ENCODE measurements around the gene MED14. TPM values are rescaled to one million over a fixed set of nuclear protein-coding genes. Genes with fewer than 3 reads are reported as not detected.

Gene MED14
- total RNA-seq, 1 donor from 2014 or later: 52.7 TPM

- Mint-ChIP-seq H3K27ac (ENCODE audit: unreplicated experiment) (no peak overlapping the region), H3K36me3 (ENCODE audit: low read depth) (peaks cover 22% of the 10 kb centered on the region)
These were observed 34.6 kb downstream of the MED14 start for GRCh38 chrX:40700640-40701342.

DNA sequence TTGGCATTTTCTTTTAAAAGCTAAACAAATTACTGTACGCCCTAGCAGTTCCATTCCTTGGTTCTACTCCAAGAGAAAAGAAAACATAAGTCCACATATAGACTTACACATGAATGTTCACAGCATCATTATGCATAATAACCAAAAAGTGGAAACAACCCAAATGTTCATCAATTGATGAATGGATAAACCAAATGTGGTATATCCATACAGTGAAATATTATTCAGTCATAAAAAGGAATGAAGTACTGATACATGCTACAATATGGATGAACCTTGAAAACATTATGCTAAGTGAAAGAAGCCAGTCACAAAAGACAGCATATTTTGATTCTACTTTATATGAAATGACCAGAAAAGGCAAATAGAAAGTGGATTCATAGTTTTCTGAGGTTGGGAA lies 36.5 kb downstream of the MED14 start:
- Mint-ChIP-seq H3K4me3 (no peak overlapping the region), H3K9me3 (no peaks in the 10 kb centered on the region), H3K27me3 (ENCODE audit: low read depth) (no peaks in the 10 kb centered on the region), H3K4me1 (no peaks in the 10 kb centered on the region), H3K27ac (ENCODE audit: unreplicated experiment) (no peak overlapping the region), H3K36me3 (ENCODE audit: low read depth) (peaks cover 28% of the 10 kb centered on the region)
- TF ChIP-seq, protein P1, sequence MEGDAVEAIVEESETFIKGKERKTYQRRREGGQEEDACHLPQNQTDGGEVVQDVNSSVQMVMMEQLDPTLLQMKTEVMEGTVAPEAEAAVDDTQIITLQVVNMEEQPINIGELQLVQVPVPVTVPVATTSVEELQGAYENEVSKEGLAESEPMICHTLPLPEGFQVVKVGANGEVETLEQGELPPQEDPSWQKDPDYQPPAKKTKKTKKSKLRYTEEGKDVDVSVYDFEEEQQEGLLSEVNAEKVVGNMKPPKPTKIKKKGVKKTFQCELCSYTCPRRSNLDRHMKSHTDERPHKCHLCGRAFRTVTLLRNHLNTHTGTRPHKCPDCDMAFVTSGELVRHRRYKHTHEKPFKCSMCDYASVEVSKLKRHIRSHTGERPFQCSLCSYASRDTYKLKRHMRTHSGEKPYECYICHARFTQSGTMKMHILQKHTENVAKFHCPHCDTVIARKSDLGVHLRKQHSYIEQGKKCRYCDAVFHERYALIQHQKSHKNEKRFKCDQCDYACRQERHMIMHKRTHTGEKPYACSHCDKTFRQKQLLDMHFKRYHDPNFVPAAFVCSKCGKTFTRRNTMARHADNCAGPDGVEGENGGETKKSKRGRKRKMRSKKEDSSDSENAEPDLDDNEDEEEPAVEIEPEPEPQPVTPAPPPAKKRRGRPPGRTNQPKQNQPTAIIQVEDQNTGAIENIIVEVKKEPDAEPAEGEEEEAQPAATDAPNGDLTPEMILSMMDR (conservative IDR thresholded peaks at IDR 0.05): no peak
- no peak for DNase-seq (ENCODE audit: low read depth, low spot score)

More at GRCh38 chrX:40700640-40701342, 34.6 kb downstream of the MED14 start:
- no peaks in the 10 kb centered on the region for H3K9me3 Mint-ChIP-seq
- H3K27me3 Mint-ChIP-seq (ENCODE audit: low read depth): no peaks in the 10 kb centered on the region
- no peaks in the 10 kb centered on the region for H3K4me1 Mint-ChIP-seq
- TF ChIP-seq, protein P1 (conservative IDR thresholded peaks at IDR 0.05): no peak
- no peak overlapping the region for H3K4me3 Mint-ChIP-seq
- DNase-seq (ENCODE audit: low read depth, low spot score): no peak

DNA sequence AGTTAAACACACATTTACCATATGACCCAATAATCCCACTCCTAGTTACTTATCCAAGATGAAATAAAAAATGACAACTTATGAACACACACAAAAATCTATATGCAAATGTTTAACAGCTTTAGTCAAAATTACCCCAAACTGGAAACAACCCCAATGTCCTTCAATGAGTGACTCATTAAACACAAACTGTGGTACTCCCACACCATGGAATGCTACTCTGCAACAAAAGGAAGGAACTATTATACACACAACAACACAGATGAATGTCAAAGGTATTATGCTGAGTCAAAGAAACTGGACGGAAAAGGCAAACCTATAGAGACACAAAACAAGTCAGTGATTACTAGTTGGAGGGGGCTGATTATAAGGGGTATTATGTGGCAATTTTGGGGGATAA lies 40.5 kb downstream of the MED14 start:
- Mint-ChIP-seq H3K36me3 (ENCODE audit: low read depth) (peaks cover 32% of the 10 kb centered on the region), H3K9me3 (no peaks in the 10 kb centered on the region), H3K4me3 (no peak overlapping the region), H3K4me1 (no peaks in the 10 kb centered on the region), H3K27me3 (ENCODE audit: low read depth) (no peaks in the 10 kb centered on the region), H3K27ac (ENCODE audit: unreplicated experiment) (no peak overlapping the region)
- DNase-seq (ENCODE audit: low read depth, low spot score): no peak
- TF ChIP-seq, protein P1 (conservative IDR thresholded peaks at IDR 0.05): no peak

DNA sequence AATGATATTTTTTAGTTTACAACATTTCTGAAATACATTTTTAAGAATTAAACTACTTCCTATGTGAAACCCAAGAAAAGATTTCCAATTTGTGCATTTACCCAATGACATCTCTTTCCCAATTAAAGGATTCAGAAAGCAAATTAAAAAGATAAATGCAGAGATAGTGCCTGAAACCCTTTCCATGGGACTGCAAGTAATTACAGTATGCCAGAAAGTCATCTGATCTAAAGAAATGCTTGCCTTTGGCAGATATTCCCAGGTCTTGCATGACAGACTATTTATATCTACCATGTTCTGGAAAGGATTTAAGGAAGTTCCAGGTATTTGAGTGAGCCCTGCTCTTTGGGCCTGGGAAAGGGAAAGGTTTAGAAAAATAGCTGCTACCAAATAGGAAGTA lies 46.4 kb downstream of the MED14 start:
- Mint-ChIP-seq H3K27me3 (ENCODE audit: low read depth) (no peaks in the 10 kb centered on the region), H3K36me3 (ENCODE audit: low read depth) (peaks cover 18% of the 10 kb centered on the region), H3K4me1 (peaks cover 16% of the 10 kb centered on the region), H3K4me3 (no peak overlapping the region), H3K27ac (ENCODE audit: unreplicated experiment) (no peak overlapping the region), H3K9me3 (no peaks in the 10 kb centered on the region)
- TF ChIP-seq, protein P1 (conservative IDR thresholded peaks at IDR 0.05): no peak
- no peak for DNase-seq (ENCODE audit: low read depth, low spot score)

- no peaks in the 10 kb centered on the region for H3K9me3 Mint-ChIP-seq
- H3K27ac Mint-ChIP-seq (ENCODE audit: unreplicated experiment): no peak overlapping the region
- no peak overlapping the region for H3K4me3 Mint-ChIP-seq
- H3K36me3 Mint-ChIP-seq (ENCODE audit: low read depth): peaks cover 10% of the 10 kb centered on the region
- H3K4me1 Mint-ChIP-seq: peaks cover 16% of the 10 kb centered on the region
- no peaks in the 10 kb centered on the region for H3K27me3 Mint-ChIP-seq (ENCODE audit: low read depth)
- TF ChIP-seq, protein P1 (conservative IDR thresholded peaks at IDR 0.05): no peak
- DNase-seq (ENCODE audit: low read depth, low spot score): no peak
These were observed 48.2 kb downstream of the MED14 start for GRCh38 chrX:40687169-40687568.

Measured in neural crest cell (in vitro differentiated cells).